ENCODE data around the gene TMEM151B.

- TF ChIP-seq CTCF (IDR thresholded peaks at IDR 0.05; ENCODE audit: low read length) = no peak
- TF ChIP-seq EZH2 (optimal IDR thresholded peaks at IDR 0.05; ENCODE audit: low read depth, low read length) = no peak
Observed at GRCh38 chr6:44227148-44227793, 43.0 kb upstream of the TMEM151B start.

All from MM.1S (cell line).